Effector CD4-positive, alpha-beta T cell (primary cell): ENCODE measurements around the gene RSAD2.
"Not testable (repeated sequence)": the region's sequence is repeated elsewhere in the genome, so short reads cannot be mapped to it uniquely, and the experiment has no call there.

Experiments used
- DNase-seq: peaks from one replicate; pipeline ENCODE4 v3.0.0-alpha.2; 2020

Gene RSAD2

GRCh38 chr2:6928452-6928851 is 50.9 kb downstream of the RSAD2 start:
- no peak for DNase-seq

DNA sequence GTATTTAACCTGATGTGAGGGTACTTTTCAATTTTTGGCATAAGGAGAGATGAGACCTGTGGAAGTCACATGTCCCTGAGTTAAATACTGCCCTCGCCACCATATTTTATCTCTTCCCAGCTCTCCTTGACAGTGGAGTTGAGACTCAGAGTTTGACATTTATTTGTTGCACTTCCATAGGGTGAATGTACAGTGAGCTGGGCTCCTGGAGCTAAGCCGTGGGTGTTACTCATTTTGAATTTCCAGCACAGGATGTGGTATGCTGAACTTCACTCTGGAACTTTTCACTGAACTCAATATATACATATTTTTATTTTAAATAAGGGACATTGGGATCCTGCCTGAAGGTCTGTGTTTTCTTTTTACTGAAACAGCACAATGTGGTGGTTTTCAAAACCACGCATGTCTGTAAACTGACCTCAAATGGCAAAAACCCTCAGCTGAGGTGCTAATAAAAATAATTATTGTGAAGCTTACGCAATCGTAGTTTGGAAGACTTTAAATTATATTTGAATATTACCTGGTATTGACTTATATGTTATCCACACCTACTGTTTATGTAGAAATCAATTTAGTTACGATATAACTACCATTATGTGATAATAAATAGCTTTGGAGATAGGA is 51.7 kb downstream of the RSAD2 start:
- DNase-seq = no peak

DNA sequence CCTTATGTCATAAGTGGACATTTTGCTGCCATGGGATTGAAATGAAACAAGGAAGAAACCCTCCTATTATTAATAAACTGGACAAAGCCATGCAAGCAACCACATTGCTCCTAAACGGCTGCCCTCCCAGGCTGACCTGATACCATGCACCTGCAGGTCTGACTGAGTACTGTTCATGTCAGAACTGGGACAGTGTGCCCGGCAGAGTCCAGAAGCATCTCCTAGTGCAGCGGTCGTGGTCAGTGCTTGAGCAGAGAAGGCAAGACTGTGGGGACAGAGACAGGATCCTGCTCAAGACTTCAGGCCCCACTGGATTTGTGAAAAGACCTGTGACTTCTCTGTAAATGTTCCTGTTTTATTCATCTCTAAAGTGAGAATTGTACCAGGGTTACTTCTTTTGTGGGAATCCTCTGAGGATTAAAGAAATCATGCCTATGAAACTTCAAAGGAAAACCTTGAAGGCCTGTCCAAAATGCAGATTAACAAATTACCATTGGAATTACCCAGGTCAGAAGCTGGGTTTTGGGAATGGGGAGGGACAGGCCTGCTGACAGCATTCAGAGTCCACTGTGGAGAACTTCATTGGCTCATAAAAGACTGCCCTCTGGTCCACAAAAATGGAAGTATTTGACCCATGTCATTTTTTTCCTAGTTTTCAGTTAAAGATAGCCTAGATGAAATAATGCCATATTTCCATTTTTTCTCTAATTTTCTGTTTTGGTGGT is 53.5 kb downstream of the RSAD2 start:
- no peak for DNase-seq

DNA sequence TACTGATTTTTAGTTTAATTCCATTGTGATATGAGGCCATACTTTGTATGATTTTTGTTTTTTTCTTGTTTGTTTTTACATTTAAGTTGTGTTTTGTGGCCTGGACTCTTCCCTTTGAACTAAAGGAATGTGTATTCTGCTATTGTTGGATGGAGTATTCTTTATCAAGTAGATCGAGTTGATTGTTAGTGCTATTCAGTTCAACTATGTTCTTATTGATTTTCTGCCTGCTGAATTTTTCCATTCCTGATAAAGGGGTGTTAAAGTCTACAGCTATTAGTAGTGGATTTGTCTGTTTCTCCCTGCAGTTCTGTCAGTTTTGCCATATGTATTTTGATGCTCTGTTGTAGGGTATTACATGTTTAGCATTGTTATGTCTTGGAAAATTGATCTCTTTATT is 54.2 kb downstream of the RSAD2 start:
- no peak for DNase-seq

- no peak for DNase-seq
Observed at GRCh38 chr2:6932206-6932605, 54.6 kb downstream of the RSAD2 start.

DNA sequence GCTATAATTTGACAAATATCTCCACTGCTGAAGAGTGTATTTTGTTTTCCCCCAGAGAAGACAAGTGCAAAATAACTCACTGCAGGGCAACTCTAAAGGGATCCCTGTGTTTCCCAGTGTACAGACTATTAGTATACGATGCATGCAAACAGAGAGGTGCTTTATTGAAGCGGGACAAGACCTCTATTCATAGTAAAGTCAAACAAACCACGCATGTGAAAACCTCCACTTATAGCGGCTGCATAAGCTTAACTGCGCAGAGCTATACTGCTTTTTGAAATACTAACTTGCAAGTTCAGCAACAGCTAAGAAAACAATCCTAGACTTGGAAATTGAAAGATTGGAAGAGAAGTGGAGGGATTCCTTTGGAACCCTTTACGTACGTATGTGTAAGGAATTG is 55.3 kb downstream of the RSAD2 start:
- no peak for DNase-seq

GRCh38 chr2:6933911-6934310 is 56.3 kb downstream of the RSAD2 start:
- no peak for DNase-seq

GRCh38 chr2:6934345-6934744 is 56.8 kb downstream of the RSAD2 start:
- DNase-seq = no peak

GRCh38 chr2:6934758-6935651 is 57.4 kb downstream of the RSAD2 start:
- DNase-seq = no peak

DNA sequence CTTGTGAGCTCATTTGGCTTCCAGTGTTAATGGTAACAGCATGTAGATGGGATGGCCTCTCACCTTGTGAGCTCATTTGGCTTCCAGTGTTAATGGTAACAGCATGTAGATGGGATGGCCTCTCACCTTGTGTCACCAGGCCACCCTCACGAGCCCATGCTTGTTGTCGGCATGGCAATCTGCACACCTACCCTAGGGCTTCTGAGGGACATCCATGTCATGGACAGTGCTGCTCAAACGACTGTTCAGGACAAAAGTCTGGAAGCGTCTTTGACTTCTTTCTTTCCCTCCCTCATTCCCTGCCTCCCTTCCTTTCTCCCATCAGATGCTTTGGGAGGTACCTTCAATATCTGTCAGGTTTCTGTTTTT is 58.1 kb downstream of the RSAD2 start:
- not testable (repeated sequence) for DNase-seq

- DNase-seq = no peak
Observed at GRCh38 chr2:6937157-6937556, 59.6 kb downstream of the RSAD2 start.

DNA sequence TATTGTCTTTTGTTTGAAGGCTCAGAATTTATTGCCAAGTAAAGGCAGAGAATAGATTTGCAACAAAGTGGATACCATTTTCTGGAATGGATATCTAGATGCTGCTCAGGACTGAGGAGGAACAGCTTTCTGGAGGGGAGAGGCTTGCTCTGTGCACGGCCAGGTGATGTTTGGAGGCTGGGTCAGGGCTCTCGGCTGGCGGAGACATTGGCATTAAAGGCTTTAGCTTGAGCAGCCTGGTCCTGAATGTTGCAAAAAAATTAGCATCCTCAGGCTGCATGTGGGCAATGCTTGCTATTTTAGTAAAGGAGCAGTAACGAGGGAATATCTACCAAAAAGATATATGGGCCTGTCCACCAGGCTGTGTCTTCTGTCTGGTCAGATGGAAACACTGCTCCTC is 60.0 kb downstream of the RSAD2 start:
- DNase-seq = no peak

GRCh38 chr2:6939071-6939470 is 61.5 kb downstream of the RSAD2 start:
- no peak for DNase-seq

DNA sequence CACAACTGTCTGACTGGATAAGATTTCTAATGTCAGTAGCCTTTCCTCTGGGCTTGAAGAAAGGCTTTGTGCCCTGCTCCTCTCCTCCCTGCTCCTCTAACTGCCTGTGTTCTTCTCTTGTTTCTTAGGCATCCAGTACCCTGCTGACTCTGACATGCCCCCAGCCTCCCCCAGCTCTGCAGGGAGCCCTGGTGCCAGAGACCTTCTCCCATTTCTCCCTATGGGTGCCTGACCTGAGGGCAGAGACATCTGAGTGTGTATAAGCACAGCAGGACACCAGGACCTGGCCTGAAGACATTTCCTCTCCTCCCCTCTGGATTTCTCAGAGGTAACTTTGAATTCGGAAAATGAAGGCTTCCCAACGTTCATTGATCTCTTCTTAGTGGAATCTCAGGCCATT is 63.2 kb downstream of the RSAD2 start:
- no peak for DNase-seq

DNA sequence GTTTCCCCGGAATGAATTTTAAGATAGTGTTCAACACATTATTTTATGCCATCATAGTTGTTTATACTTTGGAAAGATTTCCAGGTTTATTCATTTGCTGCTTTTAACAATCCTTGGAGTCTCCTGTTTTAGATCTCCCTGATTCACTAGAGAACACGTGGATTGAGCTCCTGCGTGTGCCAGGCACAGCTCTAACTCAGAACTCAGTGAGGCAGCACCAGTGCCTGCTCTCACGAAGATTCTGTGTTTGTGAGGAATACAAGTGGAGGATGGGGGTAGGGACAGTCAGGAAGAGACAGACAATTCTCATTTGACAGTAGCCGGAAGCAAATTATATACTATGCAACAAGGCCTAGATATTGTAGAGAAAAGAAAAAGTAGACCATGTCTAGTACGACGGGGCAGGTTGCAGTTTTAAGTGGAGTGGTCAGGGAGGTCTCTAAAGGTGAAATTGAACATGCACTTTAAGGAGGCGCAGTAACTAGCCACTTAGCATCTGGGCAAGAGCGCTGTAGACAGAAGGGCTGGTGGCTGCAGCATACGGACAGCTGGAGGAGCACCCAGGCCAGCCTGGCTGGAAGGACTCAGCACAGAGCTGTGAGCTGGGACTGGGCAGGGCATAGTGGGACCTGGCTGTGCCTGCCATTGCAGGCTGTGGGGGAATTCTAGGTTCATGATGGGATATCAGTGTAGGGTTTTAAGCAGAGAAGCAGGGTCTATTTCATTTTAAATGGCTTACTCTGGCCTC is 63.9 kb downstream of the RSAD2 start:
- no peak for DNase-seq

GRCh38 chr2:6942848-6943247 is 65.3 kb downstream of the RSAD2 start:
- DNase-seq = no peak

DNA sequence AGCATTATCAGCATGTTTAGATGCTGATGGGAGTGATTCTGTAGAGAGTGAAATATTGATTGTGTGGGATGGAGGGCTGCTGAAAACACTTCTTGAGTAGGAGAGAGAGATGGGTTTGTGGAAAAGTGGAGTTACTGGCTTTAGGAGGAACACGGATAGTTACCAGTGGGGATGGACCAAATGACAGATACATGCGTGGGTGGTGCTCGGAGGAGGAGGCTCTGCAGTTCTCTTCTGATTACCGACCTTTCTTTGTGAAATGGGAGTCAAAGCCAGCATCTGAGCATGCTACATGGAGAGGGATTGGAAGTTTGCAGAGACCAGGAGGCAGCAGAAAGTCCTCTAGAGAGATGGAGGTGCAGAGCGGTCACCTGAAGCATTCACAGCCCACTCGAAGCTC is 65.9 kb downstream of the RSAD2 start:
- no peak for DNase-seq

- no peak for DNase-seq
Observed at GRCh38 chr2:6943971-6944370, 66.4 kb downstream of the RSAD2 start.

- no peak for DNase-seq
Observed at GRCh38 chr2:6944555-6944954, 67.0 kb downstream of the RSAD2 start.

DNA sequence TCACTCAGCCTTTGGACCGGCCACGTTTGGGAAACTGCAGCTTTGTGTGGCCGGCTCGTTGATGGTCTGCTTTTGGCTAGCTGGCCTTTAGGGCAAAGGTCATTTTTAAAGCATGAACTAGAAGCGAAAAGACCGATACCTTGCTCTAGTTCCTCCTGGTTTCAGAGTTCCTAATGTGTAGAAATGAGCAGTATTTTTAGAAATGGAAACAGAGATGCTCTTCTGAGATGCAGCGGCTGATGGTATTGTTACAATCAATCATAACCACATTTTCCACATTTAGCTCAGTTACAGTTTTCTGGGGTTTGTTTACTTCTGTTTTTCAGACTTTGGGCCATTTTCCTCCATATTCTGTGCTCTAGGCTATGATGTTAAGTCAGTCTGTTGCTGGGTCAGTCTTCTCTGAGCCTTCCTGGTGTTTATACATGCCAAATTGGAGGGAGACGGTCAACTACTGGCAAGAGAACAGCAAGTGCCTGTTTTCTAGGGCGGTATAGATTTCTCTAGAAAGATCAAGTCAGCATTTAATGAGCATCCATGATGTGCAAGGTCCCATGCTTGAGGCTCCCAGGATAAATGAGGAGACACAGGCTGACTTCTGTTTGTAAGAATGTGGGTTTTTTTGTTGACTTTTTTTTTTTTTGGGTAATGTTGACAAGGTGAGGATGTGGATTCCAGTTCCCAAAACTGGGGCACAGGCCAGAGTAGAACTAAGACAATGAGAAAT is 67.7 kb downstream of the RSAD2 start:
- DNase-seq = no peak

DNA sequence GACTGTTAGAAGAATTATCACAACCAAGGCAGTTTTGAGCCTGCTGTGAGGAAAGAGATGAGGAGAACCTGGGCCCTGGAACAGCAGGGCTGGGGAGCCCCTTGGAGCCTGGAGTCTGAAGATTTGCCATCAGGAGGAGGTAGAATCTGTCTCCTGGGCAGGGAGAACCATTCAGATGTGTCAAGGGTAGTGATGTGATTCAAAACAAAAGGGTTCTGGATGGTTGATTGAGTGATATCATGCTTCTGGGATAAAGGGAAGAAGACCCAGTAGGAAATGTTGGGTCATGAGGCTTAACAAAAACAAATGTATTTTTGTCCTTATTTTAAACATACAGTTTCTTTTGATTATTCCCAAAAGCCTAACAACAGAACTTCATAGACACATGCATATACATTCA is 68.2 kb downstream of the RSAD2 start:
- DNase-seq = no peak

DNA sequence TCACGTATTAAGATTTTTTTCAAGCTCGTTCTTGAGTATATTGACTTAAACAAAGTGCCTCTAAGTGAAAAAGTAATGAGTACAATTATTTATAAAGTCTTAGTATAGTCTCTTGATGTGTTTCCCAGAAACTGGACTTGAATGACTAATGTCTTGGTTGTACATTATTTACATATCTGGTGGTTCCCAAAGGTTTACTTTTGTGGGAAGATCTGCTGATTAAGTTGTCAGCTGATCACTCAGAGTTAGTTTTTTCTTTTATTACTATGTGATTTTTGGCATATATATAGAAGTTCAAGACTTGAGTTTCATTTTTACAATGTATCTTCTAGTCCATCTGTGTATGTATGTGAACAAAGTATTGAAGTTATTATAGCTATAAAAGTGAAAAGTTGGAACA is 69.1 kb downstream of the RSAD2 start:
- DNase-seq = no peak
